Suprapubic skin (tissue), 4 donors: ENCODE results near the gene AGAP1. TPM values are rescaled to one million over a fixed set of nuclear protein-coding genes. Genes with fewer than 3 reads are reported as not detected.

Experiments
- DNase-seq, 2 donors: peaks; one replicate each; pipeline ENCODE4 v3.0.0-alpha.2; 2019; ENCODE audit warnings: low spot score in 2 of 2
- H3K27ac ChIP-seq: fragments of 200-600 bp; sonication (generic); one replicate; pipeline ENCODE4 v1.5.1; 2019
- H3K27me3 ChIP-seq: fragments of 200-600 bp; sonication (generic); one replicate; pipeline ENCODE4 v1.5.1; 2019
- H3K36me3 ChIP-seq: fragments of 200-600 bp; sonication (generic); one replicate; pipeline ENCODE4 v1.5.1; 2019
- H3K4me1 ChIP-seq: fragments of 200-600 bp; sonication (generic); one replicate; pipeline ENCODE4 v1.5.1; 2019
- H3K4me3 ChIP-seq: fragments of 200-600 bp; sonication (generic); one replicate; pipeline ENCODE4 v1.5.1; 2019; ENCODE audit warnings: mild to moderate bottlenecking
- H3K9me3 ChIP-seq: fragments of 200-600 bp; sonication (generic); one replicate; pipeline ENCODE4 v1.5.1; 2019
- CTCF ChIP-seq, 2 donors: fragments of 200-600 bp in 1 of 2; fragments of 450-650 bp in 1 of 2; sonication (generic) in 1 of 2; IDR thresholded peaks; one replicate each; pipeline ENCODE4 v1.5.1; 2016 to 2019; ENCODE audit warnings: antibody characterized with exemption in 2 of 2, mild to moderate bottlenecking in 1 of 2, moderate library complexity in 1 of 2
- EP300 ChIP-seq: sonication (generic); formaldehyde crosslinking; IDR thresholded peaks from one replicate; pipeline ENCODE4 v1.6.1; 2017; ENCODE audit warnings: antibody characterized with exemption
- POLR2A ChIP-seq, 2 donors: fragments of 450-650 bp; IDR thresholded peaks; one replicate each; pipeline ENCODE4 v1.6.1; 2017; ENCODE audit warnings: antibody characterized with exemption in 2 of 2, mild to moderate bottlenecking in 2 of 2, moderate library complexity in 2 of 2
- POLR2AphosphoS5 ChIP-seq, 3 donors: sonication (generic); formaldehyde crosslinking; IDR thresholded peaks; one replicate each; pipeline ENCODE4 v1.6.1; 2017; ENCODE audit warnings: antibody characterized with exemption in 3 of 3
- WGBS: methylation state at CpG from one replicate; pipeline ENCODE4 v1.1.5; 2018; 5-methylcytosine and 5-hydroxymethylcytosine counted together
- total RNA-seq, 4 donors: library from RNA; depleted of rRNA; stranded (reverse); fragments of >200 nt; gene quantifications; one replicate each; pipeline ENCODE4 v1.1.0, GENCODE V29; 2016

AGAP1 gene
- total RNA-seq, 4 donors from 2014 or later, result 14.1 to 30.7 (median 19.4) TPM

GRCh38 chr2:235990344-235990743 lies 496.5 kb downstream of the AGAP1 start:
- Histone ChIP-seq H3K4me1 (no peaks in the 10 kb centered on the region), H3K27me3 (no peaks in the 10 kb centered on the region), H3K36me3 (no peaks in the 10 kb centered on the region), H3K27ac (no peak overlapping the region), H3K4me3 (no peak overlapping the region), H3K9me3 (no peaks in the 10 kb centered on the region)
- WGBS, result 40% methylated on average over 3 of the region's 3 CpGs
- no peak for DNase-seq
- TF ChIP-seq POLR2AphosphoS5 (IDR thresholded peaks at IDR 0.05), result no peak
- no peak for TF ChIP-seq CTCF (IDR thresholded peaks at IDR 0.05)
- no peak for TF ChIP-seq POLR2A (IDR thresholded peaks at IDR 0.05)
- TF ChIP-seq EP300, result no peak

GRCh38 chr2:235992024-235992423 lies 498.2 kb downstream of the AGAP1 start:
- no peaks in the 10 kb centered on the region for H3K9me3 ChIP-seq
- H3K27me3 ChIP-seq, result no peaks in the 10 kb centered on the region
- H3K4me3 ChIP-seq, result no peak overlapping the region
- H3K36me3 ChIP-seq, result no peaks in the 10 kb centered on the region
- TF ChIP-seq POLR2A (IDR thresholded peaks at IDR 0.05) (no peak), EP300 (no peak), POLR2AphosphoS5 (IDR thresholded peaks at IDR 0.05) (no peak)
- peak in 1 of 2 donors; percentile 53 for DNase-seq
- no peak overlapping the region for H3K27ac ChIP-seq
- H3K4me1 ChIP-seq, result no peaks in the 10 kb centered on the region
- 98% methylated on average over 20 of the region's 20 CpGs for WGBS

- no peak overlapping the region for H3K27ac ChIP-seq
- DNase-seq, result no peak
- WGBS, result 72% methylated on average over 5 of the region's 5 CpGs
- H3K9me3 ChIP-seq, result no peaks in the 10 kb centered on the region
- no peaks in the 10 kb centered on the region for H3K27me3 ChIP-seq
- H3K4me1 ChIP-seq, result no peaks in the 10 kb centered on the region
- H3K4me3 ChIP-seq, result no peak overlapping the region
- TF ChIP-seq EP300 (no peak), CTCF (IDR thresholded peaks at IDR 0.05) (no peak), POLR2A (IDR thresholded peaks at IDR 0.05) (no peak), POLR2AphosphoS5 (IDR thresholded peaks at IDR 0.05) (no peak)
- H3K36me3 ChIP-seq, result no peaks in the 10 kb centered on the region
Measured at GRCh38 chr2:235996419-235996818, 502.6 kb downstream of the AGAP1 start.

- WGBS, result 94% methylated on average over 2 of the region's 2 CpGs
- Histone ChIP-seq H3K36me3 (no peaks in the 10 kb centered on the region), H3K9me3 (no peaks in the 10 kb centered on the region), H3K27me3 (no peaks in the 10 kb centered on the region), H3K27ac (no peak overlapping the region), H3K4me3 (no peak overlapping the region), H3K4me1 (no peaks in the 10 kb centered on the region)
- no peak for DNase-seq
- TF ChIP-seq POLR2A (IDR thresholded peaks at IDR 0.05), result no peak
- no peak for TF ChIP-seq EP300
- TF ChIP-seq POLR2AphosphoS5 (IDR thresholded peaks at IDR 0.05), result no peak
Measured at GRCh38 chr2:235999011-235999410, 505.2 kb downstream of the AGAP1 start.

- DNase-seq, result no peak
- Histone ChIP-seq H3K36me3 (no peaks in the 10 kb centered on the region), H3K4me1 (no peaks in the 10 kb centered on the region), H3K27me3 (no peaks in the 10 kb centered on the region), H3K27ac (no peak overlapping the region), H3K4me3 (no peak overlapping the region), H3K9me3 (no peaks in the 10 kb centered on the region)
- no peak for TF ChIP-seq CTCF (IDR thresholded peaks at IDR 0.05)
- WGBS, result 86% methylated on average over 20 of the region's 20 CpGs
Measured at GRCh38 chr2:236001166-236001828, 507.5 kb downstream of the AGAP1 start.

GRCh38 chr2:236001854-236002253 lies 508.0 kb downstream of the AGAP1 start:
- Histone ChIP-seq H3K9me3 (no peaks in the 10 kb centered on the region), H3K4me1 (no peaks in the 10 kb centered on the region), H3K4me3 (no peak overlapping the region), H3K27me3 (no peaks in the 10 kb centered on the region), H3K36me3 (no peaks in the 10 kb centered on the region), H3K27ac (no peak overlapping the region)
- TF ChIP-seq EP300, result no peak
- TF ChIP-seq POLR2A (IDR thresholded peaks at IDR 0.05), result no peak
- TF ChIP-seq CTCF (IDR thresholded peaks at IDR 0.05), result no peak
- no peak for TF ChIP-seq POLR2AphosphoS5 (IDR thresholded peaks at IDR 0.05)
- WGBS, result 83% methylated on average over 8 of the region's 8 CpGs
- DNase-seq, result no peak
